B cell (primary cell): Measurements from ENCODE around the gene ILF3. TPM values are rescaled to one million over a fixed set of nuclear protein-coding genes. Genes with fewer than 3 reads are reported as not detected.

Source experiments
- ATAC-seq: fragments of 200-7000 bp; cut with Tn5 transposase; one replicate; pipeline ENCODE4 v1.10.0; 2021; ENCODE audit warnings: low read depth, mild to moderate bottlenecking, moderate number of reproducible peaks, moderate library complexity
- CTCF ChIA-PET: fragments of 350-600 bp; sonication (Branson Sonifier 250); formaldehyde crosslinking; loops from one replicate; lab custom pipeline; 2021; ENCODE audit warnings: antibody characterized with exemption, inconsistent platforms; lab: Charles Lee
- POLR2A ChIA-PET: fragments of 350-600 bp; sonication (Branson Sonifier 250); formaldehyde crosslinking; loops from one replicate; lab custom pipeline; 2021; ENCODE audit warnings: antibody characterized with exemption; lab: Charles Lee
- DNase-seq: peaks from one replicate; pipeline ENCODE4 v3.0.0; 2013
- H2AFZ ChIP-seq: 2 replicates; pipeline ENCODE4 v1.6.1; 2012; ENCODE audit warnings: mild to moderate bottlenecking, low read depth, low read length; ENCODE audit not compliant: insufficient read depth, poor library complexity, severe bottlenecking
- H3K27ac ChIP-seq, 2 donors: 1 replicate in 1 of 2; 2 replicates in 1 of 2; pipeline ENCODE4 v1.5.1; 2012 to 2013; ENCODE audit warnings: low read length in 2 of 2, mild to moderate bottlenecking in 2 of 2, moderate library complexity in 1 of 2
- H3K27me3 ChIP-seq, 4 experiments: fragments of 200-600 bp in 1 of 4; sonication (generic) in 1 of 4; replicated peaks in 1 of 4; 1 replicate in 2 of 4; 2 replicates in 2 of 4; pipeline versions ENCODE4 v1.6.1 to v1.7.0; 2013 to 2016; ENCODE audit warnings: low read length in 3 of 4, mild to moderate bottlenecking in 2 of 4, mixed read lengths in 1 of 4, moderate library complexity in 1 of 4; ENCODE audit not compliant: insufficient read depth in 4 of 4, control insufficient read depth in 3 of 4; ENCODE audit errors: control extremely low read depth in 1 of 4
- H3K36me3 ChIP-seq, 2 experiments: replicated peaks in 1 of 2; 1 replicate in 1 of 2; 2 replicates in 1 of 2; pipeline versions ENCODE4 v1.6.1 to v1.7.1; 2013; ENCODE audit warnings: low read length in 1 of 2; ENCODE audit not compliant: insufficient read depth in 2 of 2, control insufficient read depth in 1 of 2; ENCODE audit errors: control extremely low read depth in 1 of 2, extremely low read depth in 1 of 2
- H3K4me1 ChIP-seq, 2 donors: fragments of 200-600 bp in 1 of 2; sonication (generic) in 1 of 2; 1 replicate in 1 of 2; 2 replicates in 1 of 2; pipeline versions ENCODE4 v1.5.1 to v1.6.1; 2013 to 2017; ENCODE audit warnings: low read length in 2 of 2; ENCODE audit not compliant: control insufficient read depth in 2 of 2, insufficient read depth in 2 of 2
- H3K4me2 ChIP-seq: replicated peaks from 2 replicates; pipeline ENCODE3; 2012; ENCODE audit warnings: mild to moderate bottlenecking, low read depth, low read length; ENCODE audit not compliant: poor library complexity, severe bottlenecking
- H3K4me3 ChIP-seq, 5 experiments: fragments of 200-600 bp in 1 of 5; sonication (generic) in 1 of 5; 1 replicate in 3 of 5; 2 replicates in 2 of 5; pipeline versions ENCODE4 v1.5.1 to v1.7.0; 2011 to 2016; ENCODE audit warnings: low read length in 4 of 5, mild to moderate bottlenecking in 4 of 5, low read depth in 2 of 5, control low read depth in 1 of 5, moderate library complexity in 1 of 5; ENCODE audit not compliant: insufficient read depth in 1 of 5; ENCODE audit errors: control extremely low read depth in 1 of 5, extremely low read depth in 1 of 5
- H3K79me2 ChIP-seq: fragments of 200-600 bp; sonication (generic); one replicate; pipeline ENCODE4 v1.6.0; 2016; ENCODE audit warnings: low read length; ENCODE audit not compliant: control insufficient read depth, insufficient read depth
- H3K9ac ChIP-seq: fragments of 200-600 bp; sonication (generic); 2 replicates; pipeline ENCODE4 v1.6.1; 2017; ENCODE audit warnings: mild to moderate bottlenecking, low read length, moderate library complexity
- H3K9me3 ChIP-seq, 3 donors: one replicate each; pipeline versions ENCODE4 v1.6.1 to v1.7.1; 2013; ENCODE audit warnings: low read length in 2 of 3; ENCODE audit not compliant: control insufficient read depth in 2 of 3, insufficient read depth in 1 of 3; ENCODE audit errors: control extremely low read depth in 1 of 3
- H4K20me1 ChIP-seq: 2 replicates; pipeline ENCODE4 v1.6.0; 2012; ENCODE audit warnings: mild to moderate bottlenecking, low read length; ENCODE audit not compliant: insufficient read depth, control insufficient read depth, poor library complexity, severe bottlenecking
- H3K27ac Mint-ChIP-seq: one replicate; pipeline ENCODE4 v1.8.0; 2021; ENCODE audit warnings: mixed read lengths
- H3K27me3 Mint-ChIP-seq: one replicate; pipeline ENCODE4 v1.8.0; 2021; ENCODE audit warnings: mixed read lengths
- H3K4me1 Mint-ChIP-seq: one replicate; pipeline ENCODE4 v1.8.0; 2021; ENCODE audit warnings: mixed read lengths
- H3K4me3 Mint-ChIP-seq: one replicate; pipeline ENCODE4 v1.8.0; 2021; ENCODE audit warnings: mixed read lengths
- H3K9me3 Mint-ChIP-seq: one replicate; pipeline ENCODE4 v1.8.0; 2022; ENCODE audit warnings: mixed read lengths; ENCODE audit not compliant: insufficient read depth
- EZH2 ChIP-seq: IDR thresholded peaks from 2 replicates; pipeline ENCODE4 v1.6.1; 2012; ENCODE audit warnings: borderline replicate concordance, low read depth, mild to moderate bottlenecking, moderate library complexity, low read length; ENCODE audit not compliant: insufficient read depth, poor library complexity, severe bottlenecking
- WGBS: methylation state at CpG from one replicate; pipeline ENCODE4 v1.1.5; 2013; ENCODE audit warnings: missing lambda C conversion rate; ENCODE audit not compliant: insufficient coverage; 5-methylcytosine and 5-hydroxymethylcytosine counted together
- intact Hi-C: fragments of 100-400 bp; cut with micrococcal nuclease; formaldehyde crosslinking; loops from one replicate; pipeline ENCODE4 v1.10.0; 2022
- polyA plus RNA-seq: library from polyadenylated mRNA; depleted of rRNA; stranded (reverse); fragments of >200 nt; gene quantifications from 2 replicates; pipeline ENCODE4 v1.2.3, GENCODE V29; 2012
- total RNA-seq, 2 donors: library from RNA; stranded (reverse); fragments of 120-200 nt in 1 of 2; gene quantifications; 1 replicate in 1 of 2; 2 replicates in 1 of 2; pipeline versions ENCODE4 v1.2.3 to v1.2.4, GENCODE V29; 2013 to 2022
- TF ChIP-seq, protein P1 (sequence below): fragments of 200-600 bp; IDR thresholded peaks from one replicate; pipeline ENCODE4 v1.8.0; 2022; ENCODE audit warnings: antibody characterized with exemption, mild to moderate bottlenecking

The ILF3 gene
- total and polyA plus RNA-seq, 2 donors (not counting 1 experiment from before 2014, with no cell fraction given) = 189 to 359 TPM

DNA sequence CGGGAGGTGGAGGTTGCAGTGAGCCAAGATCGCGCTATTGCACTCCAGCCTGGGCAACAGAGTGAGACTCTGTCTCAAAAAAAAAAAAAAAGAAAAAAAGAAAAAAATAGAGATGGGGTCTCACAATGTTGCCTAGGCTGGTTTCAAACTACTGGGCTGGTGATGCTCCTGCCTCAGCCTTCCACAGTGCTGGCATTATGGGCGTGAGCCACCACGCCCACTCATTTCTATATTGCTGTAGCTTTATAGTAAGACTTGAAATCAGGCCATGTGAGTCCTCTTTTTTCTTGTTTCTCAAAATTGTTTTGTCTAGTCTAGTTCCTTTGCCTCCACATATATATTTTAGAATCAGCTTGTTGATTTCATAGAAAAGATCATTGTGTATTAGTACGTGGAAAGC is 82.0 kb downstream of the ILF3 start:
- H3K4me3 ChIP-seq = no peak overlapping the region
- H3K27me3 ChIP-seq = no peaks in the 10 kb centered on the region
- ATAC-seq = no peak
- Mint-ChIP-seq H3K27me3 (no peaks in the 10 kb centered on the region), H3K4me3 (no peak overlapping the region), H3K27ac (peak overlapping the region; percentile 53), H3K4me1 (peaks cover 53% of the 10 kb centered on the region), H3K9me3 (peaks cover 5% of the 10 kb centered on the region)
- H3K9me3 ChIP-seq = peaks cover 0 to 11% (median 0%) of the 10 kb centered on the region in 3 donors
- DNase-seq = no peak
- WGBS = 89% methylated on average over 4 of the region's 6 CpGs
- CTCF ChIA-PET = interaction anchor here (0.8 to 1.0 kb wide), 2 partner anchors 18 kb away, joined by 3 read pairs; partner anchors contain the start of gene DNM2
- intact Hi-C loops = no loop called here
- no peak overlapping the region for H3K9ac ChIP-seq
- peaks cover 48% of the 10 kb centered on the region for H4K20me1 ChIP-seq
- H3K4me1 ChIP-seq = peaks cover 47 to 79% of the 10 kb centered on the region in 2 donors
- peak overlapping the region in 1 of 2 donors; percentile 83 for H3K27ac ChIP-seq
- no peak overlapping the region for H3K4me2 ChIP-seq
- H3K36me3 ChIP-seq = peaks cover 2 to 10% of the 10 kb centered on the region in 2 experiments
- POLR2A ChIA-PET = interaction anchor here (0.7 kb wide), 1 partner anchor 131 kb away, joined by 5 read pairs; no protein-coding TSS in a partner anchor
- H3K79me2 ChIP-seq = peaks cover 96% of the 10 kb centered on the region
- TF ChIP-seq EZH2 = no peak
- TF ChIP-seq, protein P1, sequence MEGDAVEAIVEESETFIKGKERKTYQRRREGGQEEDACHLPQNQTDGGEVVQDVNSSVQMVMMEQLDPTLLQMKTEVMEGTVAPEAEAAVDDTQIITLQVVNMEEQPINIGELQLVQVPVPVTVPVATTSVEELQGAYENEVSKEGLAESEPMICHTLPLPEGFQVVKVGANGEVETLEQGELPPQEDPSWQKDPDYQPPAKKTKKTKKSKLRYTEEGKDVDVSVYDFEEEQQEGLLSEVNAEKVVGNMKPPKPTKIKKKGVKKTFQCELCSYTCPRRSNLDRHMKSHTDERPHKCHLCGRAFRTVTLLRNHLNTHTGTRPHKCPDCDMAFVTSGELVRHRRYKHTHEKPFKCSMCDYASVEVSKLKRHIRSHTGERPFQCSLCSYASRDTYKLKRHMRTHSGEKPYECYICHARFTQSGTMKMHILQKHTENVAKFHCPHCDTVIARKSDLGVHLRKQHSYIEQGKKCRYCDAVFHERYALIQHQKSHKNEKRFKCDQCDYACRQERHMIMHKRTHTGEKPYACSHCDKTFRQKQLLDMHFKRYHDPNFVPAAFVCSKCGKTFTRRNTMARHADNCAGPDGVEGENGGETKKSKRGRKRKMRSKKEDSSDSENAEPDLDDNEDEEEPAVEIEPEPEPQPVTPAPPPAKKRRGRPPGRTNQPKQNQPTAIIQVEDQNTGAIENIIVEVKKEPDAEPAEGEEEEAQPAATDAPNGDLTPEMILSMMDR = no peak
- no peak overlapping the region for H2AFZ ChIP-seq

DNA sequence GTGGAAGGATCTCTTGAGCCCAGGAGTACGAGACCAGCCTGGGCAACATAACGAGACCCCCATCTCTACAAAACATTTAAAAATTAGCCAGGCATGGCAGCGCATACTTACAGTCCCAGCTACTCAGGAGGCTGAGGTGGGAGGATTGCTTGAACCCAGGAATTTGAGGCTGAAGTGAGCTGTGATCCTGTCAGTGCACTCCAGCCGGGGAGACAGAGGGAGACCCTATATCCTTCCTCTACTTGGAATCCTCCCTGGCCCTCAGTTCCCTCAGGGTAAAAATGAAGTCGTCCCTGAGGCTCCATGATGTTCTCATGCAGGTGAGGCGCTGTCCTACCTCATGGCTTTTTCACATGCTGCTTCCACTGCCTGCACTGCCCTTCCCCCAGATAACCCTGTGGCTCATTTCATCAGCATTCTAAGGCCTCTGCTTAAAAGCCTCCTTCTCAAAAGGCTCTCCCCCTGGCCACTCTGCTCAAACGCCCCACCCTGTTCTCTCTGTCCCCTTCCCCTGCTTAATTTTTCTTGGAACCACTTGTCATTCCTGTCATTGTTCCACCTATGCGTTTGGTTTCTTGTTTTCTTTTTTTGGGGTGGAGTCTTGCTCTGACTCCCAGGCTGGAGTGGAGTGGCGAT is 82.9 kb downstream of the ILF3 start:
- intact Hi-C loops = no loop called here
- Histone ChIP-seq H3K9me3 (peaks cover 0 to 11% (median 0%) of the 10 kb centered on the region in 3 donors), H3K4me2 (peak overlapping the region; percentile 45), H3K9ac (no peak overlapping the region), H3K36me3 (peaks cover 2 to 10% of the 10 kb centered on the region in 2 experiments), H2AFZ (no peak overlapping the region), H3K27ac (peak overlapping the region; percentile 30 to 83), H3K4me3 (no peak overlapping the region), H3K27me3 (no peaks in the 10 kb centered on the region), H3K79me2 (peaks cover 96% of the 10 kb centered on the region), H3K4me1 (peaks cover 43 to 77% of the 10 kb centered on the region in 2 donors), H4K20me1 (peaks cover 46% of the 10 kb centered on the region)
- WGBS = 94% methylated on average over 5 of the region's 9 CpGs
- ChIA-PET CTCF (interaction anchor here (0.8 to 1.0 kb wide), 2 partner anchors 17 to 19 kb away, joined by 3 read pairs; partner anchors contain the start of gene DNM2), POLR2A (no interaction called here)
- Mint-ChIP-seq H3K27ac (peak overlapping the region; percentile 92), H3K4me1 (peaks cover 52% of the 10 kb centered on the region), H3K27me3 (no peaks in the 10 kb centered on the region), H3K9me3 (peaks cover 5% of the 10 kb centered on the region), H3K4me3 (peak overlapping the region; percentile 7)
- no peak for DNase-seq
- no peak for ATAC-seq
- TF ChIP-seq, protein P1 = no peak
- no peak for TF ChIP-seq EZH2
